NCI-H82 treated with DMSO at 0.1 percent for 48 hours (cell line): Measurements from ENCODE around the gene CLUH.

Experiments
- DNase-seq: peaks from one replicate; lab custom pipeline; 2025; ENCODE audit not compliant: unreplicated experiment; lab: John Stamatoyannopoulos, UW

The CLUH gene

DNA sequence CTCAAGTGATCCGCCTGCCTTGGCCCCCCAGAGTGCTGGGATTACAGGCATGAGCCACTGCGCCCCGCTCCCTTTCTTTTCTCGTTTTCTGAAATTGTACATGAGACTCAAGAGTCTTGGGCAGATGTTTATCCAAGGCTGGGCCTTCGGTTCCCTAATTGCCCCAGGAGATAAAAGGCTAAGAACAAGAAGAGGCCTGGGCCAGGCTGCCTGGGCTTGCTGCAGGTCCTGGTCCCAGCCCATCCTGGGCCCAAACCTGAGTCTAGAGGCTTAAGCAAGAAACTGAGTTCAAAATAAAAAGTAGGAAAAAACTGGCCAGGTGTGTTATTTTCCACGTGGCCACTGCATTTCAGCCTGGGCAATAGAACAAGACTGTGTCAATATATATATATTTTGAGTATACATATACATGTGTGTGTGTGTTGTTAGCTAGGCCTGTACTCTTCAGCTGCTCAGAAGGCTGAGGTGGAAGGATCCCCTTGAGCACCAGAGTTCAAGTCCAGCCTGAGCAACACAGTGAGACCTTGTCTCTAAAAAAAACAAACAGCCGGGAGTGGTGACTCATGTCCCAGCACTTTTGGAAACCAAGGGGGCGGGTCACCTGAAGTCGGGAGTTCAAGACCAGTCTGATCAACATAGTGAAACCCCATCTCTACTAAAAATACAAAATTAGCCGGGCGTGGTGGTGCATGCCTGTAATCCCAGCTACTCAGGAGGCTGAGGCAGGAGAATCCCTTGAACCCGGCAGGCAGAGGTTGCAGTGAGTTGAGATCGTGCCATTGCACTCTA, 6.8 kb upstream of the CLUH start:
- no peak for DNase-seq

DNA sequence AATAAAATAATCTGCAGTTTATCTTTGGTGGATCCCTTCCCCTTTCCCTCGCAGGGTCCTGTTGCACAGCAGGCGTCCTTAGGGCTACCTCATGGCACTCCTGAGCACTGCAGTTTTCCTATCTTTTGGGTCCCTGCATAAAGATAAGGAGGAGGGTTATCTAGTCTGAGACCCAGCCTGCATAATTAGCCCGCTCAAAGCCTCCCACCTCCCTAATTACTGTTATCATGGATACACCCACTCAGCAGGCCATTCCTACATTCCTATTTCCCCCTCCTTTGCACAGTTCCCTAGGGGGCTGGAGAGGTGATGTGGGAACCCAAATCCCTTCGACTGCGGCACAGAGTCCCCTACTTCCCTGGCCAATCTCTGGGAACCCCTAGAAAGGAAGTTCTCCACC, 5.1 kb upstream of the CLUH start:
- no peak for DNase-seq

DNA sequence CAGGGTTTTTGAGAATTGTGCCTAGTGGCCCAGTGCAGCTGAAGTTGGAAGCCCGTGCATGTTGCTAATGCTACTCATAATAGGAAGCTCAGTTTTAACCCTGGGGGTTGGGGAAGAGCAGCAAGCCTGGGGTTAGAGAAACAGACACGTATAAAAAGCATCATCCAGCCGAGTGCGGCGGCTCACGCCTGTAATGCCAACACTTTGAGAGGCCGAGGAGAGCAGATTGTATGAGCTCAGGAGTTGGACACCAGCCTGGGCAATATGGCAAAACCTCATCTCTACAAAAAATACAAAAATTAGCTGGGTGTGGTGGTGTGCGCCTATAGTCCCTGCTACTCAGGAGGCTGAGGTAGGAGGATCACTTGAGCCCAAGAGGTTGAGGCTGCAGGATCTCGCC, 2.3 kb upstream of the CLUH start:
- DNase-seq = no peak

DNA sequence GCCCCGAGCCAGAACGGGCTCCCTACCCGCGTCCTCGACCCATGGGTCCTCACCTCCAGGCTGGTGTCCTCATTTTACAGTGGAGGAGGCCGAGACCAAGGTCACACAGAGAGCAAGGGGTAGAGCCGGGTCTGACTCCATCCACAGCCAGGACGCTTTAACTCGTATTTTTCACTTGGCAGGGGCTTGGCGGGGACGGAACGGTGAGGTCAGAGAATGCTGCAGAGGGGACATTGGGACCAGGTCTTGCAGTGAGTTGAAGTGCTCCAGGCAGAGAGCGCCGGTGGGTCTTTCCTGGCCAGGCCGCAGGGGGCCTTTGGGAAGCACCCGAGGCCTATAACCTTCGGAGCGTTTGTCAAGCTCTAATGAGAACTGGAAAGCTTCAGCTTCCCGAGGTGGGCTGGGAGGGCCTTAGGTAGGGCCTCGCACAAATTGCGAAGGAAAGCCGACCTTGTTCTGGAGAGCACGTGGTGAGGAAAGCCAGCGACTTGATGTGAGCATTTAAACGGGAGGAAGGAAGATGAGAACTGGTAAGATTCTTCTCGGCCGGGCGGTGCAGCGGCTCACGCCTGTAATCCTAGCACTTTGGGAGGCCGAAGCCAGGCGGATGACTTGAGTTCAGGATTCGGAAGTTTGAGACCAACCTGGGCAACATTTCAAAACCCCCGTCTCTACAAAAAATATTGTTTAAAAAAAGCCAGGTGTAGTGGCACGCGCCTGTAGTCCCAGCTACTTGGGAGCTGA, 908 bp upstream of the CLUH start:
- no peak for DNase-seq

DNA sequence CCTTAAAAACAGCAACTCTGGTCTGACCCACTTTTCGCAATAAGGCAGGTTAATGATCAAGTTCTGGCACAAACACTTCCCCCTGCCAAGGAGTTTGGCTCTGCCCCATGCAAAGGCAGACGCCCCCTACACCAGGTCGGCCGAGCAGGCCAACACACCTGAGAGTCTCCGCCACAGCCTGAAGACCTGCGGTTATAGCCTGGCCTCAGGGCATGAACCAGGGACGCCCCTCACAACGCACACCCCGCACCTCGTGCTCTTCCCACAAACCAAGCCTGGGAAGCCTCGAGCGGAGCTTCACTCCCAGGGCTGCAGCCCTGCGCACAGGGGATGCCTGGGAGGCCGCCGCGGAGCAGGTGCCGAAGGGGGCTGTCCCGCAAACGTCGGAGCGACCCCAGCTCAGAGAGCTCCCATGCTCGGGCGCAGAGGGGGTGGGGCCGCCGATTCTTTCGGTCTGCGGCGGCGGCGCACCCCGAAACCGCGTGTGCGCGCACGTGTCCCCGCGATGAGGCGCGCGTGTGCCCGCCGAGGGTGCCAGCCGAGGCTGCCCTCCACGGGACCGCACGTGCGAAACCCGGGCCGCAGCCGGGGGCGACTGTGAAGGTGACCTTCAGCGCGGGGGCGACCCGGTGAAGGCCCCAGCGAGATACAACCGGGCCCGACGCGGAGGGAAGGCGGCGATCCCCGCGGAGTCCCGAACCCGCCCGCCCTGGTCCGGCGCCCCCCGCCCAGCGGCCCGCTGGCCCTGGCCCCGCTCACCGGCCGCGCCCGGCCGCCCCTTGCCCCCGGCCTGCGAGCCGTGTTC, 559 bp downstream of the CLUH start:
- no peak for DNase-seq

DNA sequence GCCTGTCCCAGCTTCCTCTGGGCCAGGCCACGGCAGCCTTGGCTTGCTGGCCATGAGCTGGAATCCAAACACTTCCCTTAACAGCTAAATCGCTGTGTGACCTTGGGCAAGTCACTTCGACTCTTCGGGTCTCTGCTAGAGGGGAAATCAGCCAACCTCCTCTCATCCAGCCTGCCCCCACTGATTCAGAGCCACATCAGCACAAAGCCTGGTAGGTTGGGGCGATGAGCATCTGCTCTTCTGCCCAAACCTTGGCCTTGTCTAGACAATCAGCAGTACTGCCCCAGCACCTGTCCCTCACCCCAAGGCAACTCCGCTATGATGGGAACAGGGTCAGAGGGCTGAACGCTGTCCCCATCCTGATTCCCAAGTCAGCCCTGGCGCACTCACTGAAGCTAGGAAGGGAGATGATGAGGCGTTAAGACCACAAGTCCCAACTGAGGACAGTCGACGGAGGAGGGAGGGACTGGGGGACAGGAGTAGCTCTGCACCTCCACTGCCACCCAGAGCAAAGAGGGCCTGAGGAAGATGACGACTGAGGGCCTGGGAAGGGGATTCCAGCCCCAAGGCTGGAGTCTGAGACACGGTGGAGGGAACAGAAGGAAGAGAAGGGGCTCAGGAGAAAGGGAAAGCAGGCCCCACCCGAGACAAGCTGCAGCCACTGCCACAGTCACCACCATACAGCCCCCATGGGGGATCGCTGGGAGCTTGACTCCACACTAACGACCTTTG, 1.3 kb downstream of the CLUH start:
- no peak for DNase-seq

DNA sequence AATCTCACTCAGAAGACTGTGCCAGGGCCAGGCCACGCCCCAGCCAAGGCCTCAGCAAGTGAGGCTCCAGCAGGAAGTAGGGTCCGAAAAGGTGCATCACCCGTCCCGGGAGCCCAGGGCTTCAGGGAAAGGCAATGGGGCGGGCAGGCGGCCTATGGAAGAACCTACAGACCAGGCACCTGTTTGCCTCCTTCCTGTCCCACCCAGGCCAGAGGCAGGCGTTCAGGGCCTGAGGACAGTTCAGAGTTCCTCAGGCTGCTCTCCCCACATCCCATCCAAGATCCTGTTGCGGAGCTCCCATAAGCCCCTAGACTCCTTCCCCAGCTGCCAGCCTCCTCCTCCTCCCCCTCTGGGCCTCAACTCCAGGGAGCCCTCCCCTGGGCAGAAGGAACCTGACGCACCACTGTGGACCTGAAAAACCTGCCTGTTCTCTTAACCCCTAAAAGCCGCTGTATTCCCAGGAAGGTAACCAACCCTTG, 2.3 kb downstream of the CLUH start:
- no peak for DNase-seq

DNA sequence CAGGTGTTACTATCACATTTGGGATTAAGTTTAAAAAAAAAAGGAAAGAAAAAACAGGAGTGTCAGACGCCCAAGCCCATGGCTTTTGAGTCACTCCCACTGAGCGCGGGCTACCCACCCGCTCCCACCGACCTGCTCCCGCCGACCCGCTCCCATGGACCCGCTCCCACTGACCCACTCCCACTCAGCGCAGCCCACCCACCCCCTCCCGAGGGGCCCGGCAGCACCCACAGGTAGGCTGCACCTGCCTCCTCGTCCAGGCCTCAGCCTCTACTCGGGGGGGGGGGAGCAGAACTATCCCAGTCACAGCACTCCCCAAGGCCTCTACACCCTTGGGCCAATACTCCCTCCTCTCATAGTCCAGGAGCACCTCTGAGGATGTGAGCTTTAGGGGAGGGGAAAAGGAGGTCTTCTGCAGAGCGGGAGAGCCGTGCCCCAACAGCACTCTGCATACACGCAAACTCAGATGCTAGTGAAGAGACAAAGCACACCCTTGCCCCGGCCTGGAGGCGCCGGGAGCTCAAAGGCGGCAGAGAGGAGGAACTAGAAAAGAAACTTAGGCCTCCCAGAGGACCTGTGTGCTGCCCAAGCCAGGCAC, 2.9 kb downstream of the CLUH start:
- DNase-seq = no peak

DNA sequence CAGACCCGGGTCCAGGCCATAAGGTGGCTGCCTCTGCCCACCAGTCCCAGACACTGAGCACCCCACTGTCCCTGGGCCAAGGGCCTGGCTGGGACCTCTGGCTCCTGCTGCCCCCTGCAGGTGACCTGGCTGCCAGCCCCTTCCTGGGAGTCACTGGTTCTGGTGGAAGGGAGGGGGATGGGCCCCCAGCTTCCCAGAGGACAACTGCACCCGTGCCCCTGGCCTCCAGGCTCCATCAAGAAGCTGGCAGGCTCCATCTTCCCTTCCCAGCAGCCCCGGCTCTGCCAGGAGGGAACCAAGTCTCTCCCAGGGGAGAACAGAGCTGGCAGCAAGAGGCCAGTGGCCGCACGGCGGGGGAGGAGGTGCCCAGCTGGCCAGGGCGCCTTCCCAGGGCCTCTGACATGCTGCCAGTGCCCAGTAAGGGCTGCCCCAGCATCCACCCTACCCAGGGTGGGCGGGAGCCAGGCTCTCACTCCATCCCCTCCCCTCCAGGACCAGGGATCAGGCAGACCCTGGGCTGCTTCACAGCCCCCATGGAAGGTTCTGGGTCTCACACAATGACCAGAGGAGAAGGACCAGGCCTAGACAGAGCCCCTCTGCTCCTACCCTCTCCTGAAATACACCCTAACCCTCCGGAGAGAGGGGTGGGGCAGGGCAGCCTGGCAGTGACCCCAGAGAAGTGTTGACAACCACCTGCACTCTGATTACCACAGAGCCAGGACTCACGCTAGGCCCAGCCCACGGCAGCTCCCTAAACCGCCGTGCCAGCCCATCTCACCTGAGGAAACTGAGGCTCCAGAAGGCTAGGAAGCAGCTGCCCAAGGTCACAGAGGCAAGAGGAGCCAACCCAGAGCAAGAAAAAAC, 3.6 kb downstream of the CLUH start:
- DNase-seq = no peak

DNA sequence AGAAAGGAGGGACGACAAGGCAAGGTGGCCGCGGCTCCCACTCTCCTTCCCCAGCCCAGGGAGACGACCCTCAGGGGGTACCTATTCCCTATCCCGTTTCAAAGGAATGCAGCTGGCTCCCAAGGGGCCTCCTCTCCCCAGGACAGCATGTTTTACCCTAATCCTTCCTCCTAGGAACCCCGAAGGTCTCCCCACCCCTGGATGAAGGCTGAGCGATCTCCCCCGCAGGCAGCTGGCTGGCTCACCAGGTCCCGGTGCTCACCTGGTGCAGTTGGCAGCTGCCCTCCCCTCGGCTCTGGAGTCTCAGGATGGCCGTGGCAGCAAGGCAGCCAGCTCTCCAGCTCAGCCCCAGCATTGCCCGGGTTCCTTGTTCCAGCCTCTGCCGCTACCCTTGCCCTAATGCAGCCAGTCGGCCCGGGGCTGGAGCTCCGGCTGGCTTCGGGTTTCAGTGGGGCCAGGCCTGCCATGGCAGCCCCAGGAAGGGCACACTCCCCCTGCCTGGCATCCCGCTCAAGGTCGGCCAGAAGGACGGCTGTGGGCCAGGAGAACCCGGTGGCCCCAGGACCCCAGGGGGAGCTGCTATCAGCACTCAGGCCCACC, 4.6 kb downstream of the CLUH start:
- no peak for DNase-seq

DNA sequence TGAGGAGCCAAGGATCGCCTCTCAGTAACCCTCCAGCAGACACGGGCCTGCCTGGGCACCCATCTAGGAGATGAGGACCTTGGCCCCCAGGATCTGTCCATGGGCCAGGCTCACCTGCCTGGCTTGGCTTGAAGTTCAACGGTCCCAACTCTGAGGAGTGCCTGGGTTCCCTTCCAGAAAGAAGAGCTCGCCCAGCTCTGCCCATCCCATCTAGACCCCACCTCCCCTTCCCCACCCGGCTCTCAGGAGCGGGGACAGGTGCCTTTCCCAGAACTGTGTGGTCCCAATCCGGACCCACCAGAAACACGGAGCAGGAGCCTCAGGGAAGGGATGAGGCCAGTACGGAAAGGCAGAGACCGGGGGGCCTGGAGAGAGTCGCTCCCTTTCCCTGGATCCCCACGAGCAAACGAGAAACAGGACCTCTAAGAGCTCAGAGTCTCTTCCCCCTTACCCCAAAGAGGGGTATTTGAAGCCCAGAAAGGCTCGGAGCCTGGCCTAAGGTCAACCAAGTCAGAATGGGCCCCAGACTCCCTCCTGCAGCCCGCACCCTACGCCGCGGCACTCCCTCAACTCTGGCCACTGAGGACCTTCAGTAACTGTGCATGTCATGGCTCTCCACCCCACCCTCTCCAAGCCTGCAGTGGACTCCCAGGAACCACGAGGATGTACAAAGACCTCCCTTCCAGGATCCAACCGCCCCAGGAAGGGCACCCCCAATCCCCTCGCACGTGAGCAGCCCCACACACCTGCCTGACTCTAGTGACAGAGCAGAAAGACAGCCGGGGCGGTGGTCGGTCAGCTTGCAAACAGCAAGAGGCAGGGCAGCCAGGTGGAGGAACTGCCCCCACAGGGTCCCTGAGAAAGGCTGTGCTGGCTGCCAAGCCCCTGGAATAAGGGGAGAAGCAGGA, 5.4 kb downstream of the CLUH start:
- no peak for DNase-seq

DNA sequence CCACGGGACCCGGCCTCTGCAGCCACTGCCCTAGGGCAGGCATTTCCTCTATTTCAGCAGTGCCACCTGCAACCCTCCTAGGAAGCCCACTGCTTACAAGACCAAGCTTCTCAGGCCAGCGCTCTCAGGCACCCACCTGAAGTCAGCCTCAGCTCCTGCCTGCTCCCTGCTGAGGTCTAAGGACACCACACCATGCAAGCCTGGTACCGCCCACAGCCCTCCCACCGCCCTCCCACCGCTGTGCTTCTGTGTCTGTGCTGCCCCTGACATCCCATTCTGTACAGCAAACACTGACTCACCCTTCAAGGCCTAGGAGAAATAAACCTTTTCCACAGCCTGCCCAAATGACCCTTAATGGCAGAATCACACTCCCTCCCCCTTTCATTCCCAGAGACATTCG, 6.3 kb downstream of the CLUH start:
- no peak for DNase-seq

DNA sequence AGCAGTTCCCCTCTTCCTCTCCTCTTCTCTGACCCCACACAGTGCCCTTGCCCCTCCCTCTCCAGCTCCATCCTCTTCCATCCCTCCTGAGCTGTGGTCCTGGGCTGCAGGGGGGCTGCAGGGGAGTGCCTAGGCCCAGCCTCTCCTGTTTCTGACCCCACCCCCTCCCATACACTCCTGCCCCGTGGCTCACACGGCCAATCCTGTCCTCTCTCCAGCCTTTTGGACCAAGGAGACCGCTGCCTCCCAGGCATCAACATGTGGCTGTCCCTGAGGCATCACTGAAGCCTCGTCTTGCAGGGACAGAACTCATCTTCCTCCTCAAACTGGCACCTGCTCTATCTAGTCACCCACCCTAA, 6.7 kb downstream of the CLUH start:
- DNase-seq = no peak

DNA sequence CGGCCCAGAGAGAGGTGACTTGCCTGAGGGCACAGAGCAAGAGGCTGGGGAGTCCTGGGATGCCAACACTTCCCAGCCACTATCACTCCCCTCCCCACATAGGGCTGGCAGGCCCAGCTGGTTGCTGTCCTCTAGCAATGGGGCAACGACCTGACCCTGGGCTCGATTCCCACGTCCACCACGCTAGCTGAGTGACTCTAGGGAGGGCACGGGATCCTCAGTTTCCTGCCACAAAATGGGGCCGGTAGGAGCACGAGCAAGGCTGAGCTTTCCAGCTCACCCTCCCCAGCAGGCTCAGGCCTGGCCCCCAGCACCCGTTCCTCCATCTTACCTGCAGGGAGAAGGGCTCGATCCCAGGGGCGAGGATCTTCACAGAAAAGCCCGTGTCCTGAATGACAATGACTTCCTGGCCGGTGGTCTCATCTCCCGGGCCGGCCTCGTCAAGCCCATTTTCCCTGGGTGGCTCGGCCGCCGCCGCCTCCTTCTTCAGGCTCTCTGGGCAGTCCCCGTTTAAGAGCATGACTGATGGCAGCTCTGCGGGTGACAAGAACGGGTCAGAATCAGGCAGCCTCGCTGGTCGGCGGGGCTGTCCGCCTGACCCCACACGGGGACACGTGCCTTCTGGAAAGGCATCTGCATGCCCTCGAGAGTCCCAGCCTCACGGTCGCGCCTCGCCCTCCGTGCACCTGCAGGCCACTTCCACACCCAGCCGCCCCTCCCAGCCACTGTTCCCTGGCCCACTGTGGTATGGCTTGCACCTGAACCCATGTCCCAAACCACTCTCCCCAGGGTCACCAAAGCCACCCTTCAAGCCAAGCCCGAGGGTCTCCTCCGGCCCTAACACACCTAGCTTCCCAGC, 7.3 kb downstream of the CLUH start:
- no peak for DNase-seq

DNA sequence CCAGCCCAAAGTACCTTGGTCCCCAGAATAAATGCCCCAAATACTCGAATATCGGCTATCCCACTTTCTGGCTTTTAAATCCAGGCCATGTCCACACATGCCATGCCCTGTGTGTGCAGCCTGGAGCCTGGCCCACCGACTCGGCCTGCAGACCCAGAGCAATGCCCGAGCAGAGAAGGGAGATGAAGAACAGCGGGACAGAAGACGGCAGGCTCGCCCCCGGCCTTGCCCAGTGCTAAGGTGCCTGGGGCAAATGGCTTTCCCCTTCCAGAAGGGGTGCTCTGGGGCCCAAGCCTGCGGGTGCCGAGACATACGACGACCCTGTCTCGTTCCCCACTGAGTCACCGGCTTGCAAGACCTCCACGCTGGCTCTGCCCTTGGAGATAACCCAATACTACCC, 8.0 kb downstream of the CLUH start:
- no peak for DNase-seq

DNA sequence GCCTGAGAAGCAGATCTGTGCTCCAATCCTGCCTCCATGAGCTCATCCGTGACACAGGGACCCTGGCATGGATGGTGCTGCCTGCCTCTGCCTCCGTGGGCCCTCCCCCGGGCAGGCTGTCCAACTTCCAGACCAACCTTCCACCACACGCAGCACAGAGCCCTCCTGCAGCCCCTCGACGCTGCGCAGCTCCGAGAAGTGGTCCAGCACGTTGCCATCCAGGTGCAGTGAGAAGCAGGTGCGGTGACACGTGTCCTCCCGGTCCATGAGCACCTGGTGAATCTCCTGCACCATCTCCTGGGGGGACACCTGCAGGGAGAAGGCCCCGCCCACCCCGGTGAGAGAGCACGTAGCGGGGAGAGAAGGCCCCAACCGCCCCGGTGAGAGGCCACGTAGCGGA, 8.4 kb downstream of the CLUH start:
- DNase-seq = no peak

DNA sequence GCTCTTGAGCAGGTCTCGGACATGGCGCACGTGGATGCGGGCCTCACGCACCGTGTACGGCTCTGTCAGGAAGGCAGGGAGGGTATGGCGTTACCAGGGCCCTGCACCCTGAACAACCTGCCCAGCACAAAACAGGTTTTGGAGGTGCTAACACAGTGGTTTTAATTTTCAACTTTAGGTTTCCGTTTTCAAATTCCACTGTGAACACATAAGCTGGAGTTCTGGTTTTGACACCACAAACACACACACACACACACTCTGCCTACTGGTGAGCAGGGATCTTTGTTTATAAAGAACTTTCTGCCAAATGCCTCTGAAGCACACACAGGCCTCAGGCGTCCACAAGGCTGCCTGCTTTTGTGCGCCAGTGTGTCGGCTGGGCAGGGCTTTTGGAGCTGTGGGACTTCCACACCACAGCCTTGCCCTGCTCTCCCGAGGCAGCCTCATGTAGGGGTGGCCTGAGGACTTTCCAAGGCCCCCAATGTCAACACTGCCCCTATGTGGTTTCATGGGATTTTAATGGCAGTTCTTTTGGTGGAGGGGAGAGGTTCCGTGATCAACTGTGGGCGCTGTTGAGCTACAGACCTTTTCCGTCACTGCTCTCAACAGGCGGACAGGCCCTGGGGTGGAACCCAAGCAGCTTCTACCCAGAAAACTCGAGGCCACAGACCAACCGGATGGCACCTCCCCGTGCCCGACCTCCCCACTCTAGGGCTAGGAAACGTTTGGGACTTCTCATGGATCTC, 9.4 kb downstream of the CLUH start:
- DNase-seq = no peak
